ENCODE measurements around the gene TFDP2. TPM values are rescaled to one million over a fixed set of nuclear protein-coding genes. Genes with fewer than 3 reads are reported as not detected.
"Not testable (repeated sequence)": the region's sequence is repeated elsewhere in the genome, so short reads cannot be mapped to it uniquely, and the experiment has no call there.

TFDP2 gene
- total RNA-seq, 3 donors from 2014 or later: 55.9 to 93.5 (median 59.3) TPM

DNA sequence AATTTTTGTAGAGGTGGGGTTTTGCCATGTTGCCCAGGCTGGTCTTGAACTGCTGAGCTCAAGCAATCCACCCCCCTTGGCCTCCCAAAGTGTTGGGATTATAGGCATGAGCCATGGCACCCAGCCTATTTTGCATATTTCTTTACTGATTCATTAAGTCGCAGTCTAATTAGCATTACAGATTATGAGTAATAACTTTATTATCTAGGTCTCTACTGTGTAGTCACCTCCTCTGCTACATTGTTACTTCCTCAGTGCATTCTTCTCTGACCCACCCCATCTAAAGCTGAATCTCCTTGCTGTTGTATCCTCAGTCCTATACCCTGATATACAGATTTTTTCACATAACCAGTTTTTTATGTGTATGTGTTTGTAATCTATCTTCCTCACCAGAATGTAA, 61.7 kb downstream of the TFDP2 start:
- H3K4me1 ChIP-seq: no peaks in the 10 kb centered on the region
- DNase-seq (ENCODE audit: low spot score in 2 of 2): no peak
- intact Hi-C loops (cut with DNase I; ENCODE audit: low total_unique reads): loop anchor here (2.0 kb wide), 1 partner anchor 63 kb away; no protein-coding TSS in a partner anchor
- no peak overlapping the region for H3K27ac ChIP-seq
- peaks cover 0 to 9% of the 10 kb centered on the region in 2 donors for H3K9me3 ChIP-seq
- no peaks in the 10 kb centered on the region for H3K36me3 ChIP-seq
- TF ChIP-seq POLR2AphosphoS5 (IDR thresholded peaks at IDR 0.05) (no peak), POLR2A (IDR thresholded peaks at IDR 0.05) (no peak)
- TF ChIP-seq, protein P1, sequence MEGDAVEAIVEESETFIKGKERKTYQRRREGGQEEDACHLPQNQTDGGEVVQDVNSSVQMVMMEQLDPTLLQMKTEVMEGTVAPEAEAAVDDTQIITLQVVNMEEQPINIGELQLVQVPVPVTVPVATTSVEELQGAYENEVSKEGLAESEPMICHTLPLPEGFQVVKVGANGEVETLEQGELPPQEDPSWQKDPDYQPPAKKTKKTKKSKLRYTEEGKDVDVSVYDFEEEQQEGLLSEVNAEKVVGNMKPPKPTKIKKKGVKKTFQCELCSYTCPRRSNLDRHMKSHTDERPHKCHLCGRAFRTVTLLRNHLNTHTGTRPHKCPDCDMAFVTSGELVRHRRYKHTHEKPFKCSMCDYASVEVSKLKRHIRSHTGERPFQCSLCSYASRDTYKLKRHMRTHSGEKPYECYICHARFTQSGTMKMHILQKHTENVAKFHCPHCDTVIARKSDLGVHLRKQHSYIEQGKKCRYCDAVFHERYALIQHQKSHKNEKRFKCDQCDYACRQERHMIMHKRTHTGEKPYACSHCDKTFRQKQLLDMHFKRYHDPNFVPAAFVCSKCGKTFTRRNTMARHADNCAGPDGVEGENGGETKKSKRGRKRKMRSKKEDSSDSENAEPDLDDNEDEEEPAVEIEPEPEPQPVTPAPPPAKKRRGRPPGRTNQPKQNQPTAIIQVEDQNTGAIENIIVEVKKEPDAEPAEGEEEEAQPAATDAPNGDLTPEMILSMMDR (IDR thresholded peaks at IDR 0.05): no peak
- H3K27me3 ChIP-seq: no peaks in the 10 kb centered on the region
- H3K4me3 ChIP-seq: no peak overlapping the region

DNA sequence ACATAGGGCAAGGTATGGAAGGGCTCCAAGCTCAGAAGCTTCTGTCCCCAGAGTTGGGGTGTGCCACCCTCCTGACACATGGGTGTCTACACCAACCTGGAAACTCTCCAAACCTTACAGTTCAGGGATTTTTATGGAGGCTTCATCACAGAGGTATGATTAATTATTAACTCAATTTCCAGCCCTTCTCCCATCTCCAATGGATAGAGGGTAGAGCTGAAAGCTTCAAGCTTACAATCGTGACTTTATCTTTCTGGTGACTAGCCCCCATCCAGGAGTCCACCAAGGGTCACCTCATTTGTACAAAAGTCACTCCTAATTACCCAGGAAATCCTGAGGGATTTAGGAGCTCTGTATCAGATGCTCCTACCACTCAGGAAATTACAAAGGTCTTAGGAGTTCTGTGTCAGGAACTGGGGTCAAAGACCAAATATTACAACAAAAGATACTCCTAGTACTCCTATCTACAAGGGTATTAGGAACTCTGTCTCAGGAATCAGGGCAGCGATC, 62.7 kb downstream of the TFDP2 start:
- TF ChIP-seq POLR2AphosphoS5 (IDR thresholded peaks at IDR 0.05) (no peak), POLR2A (IDR thresholded peaks at IDR 0.05) (no peak)
- TF ChIP-seq, protein P1 (IDR thresholded peaks at IDR 0.05): no peak
- H3K4me1 ChIP-seq: no peaks in the 10 kb centered on the region
- intact Hi-C loops (cut with DNase I; ENCODE audit: low total_unique reads): loop anchor here (2.0 kb wide), 1 partner anchor 62 kb away; no protein-coding TSS in a partner anchor
- no peak overlapping the region for H3K27ac ChIP-seq
- H3K4me3 ChIP-seq: no peak overlapping the region
- H3K36me3 ChIP-seq: no peaks in the 10 kb centered on the region
- DNase-seq (ENCODE audit: low spot score in 2 of 2): no peak
- H3K9me3 ChIP-seq: peaks cover 0 to 9% of the 10 kb centered on the region in 2 donors
- H3K27me3 ChIP-seq: no peaks in the 10 kb centered on the region

DNA sequence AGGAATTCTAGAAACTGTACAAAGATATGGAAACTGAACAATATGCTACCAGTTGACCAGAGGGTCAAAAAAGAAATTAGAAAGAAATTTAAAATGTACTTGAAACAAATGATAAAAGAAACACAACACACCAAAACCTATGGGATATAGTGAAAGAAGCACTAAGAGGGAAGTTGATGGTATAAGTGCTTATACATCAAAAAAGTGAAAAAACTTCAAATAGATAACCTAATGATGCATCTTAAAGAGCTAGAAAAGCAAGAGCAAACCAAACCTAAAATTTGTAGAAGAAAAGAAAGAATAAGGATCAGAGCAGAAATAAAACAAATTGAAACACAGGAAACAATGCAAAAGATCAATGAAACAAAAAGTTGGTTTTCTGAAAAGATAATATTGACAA, 68.2 kb downstream of the TFDP2 start:
- no peak for DNase-seq (ENCODE audit: low spot score in 2 of 2)
- Histone ChIP-seq H3K4me3 (no peak overlapping the region), H3K4me1 (no peaks in the 10 kb centered on the region), H3K27ac (no peak overlapping the region), H3K36me3 (no peaks in the 10 kb centered on the region), H3K27me3 (no peaks in the 10 kb centered on the region), H3K9me3 (peaks cover 0 to 9% of the 10 kb centered on the region in 2 donors)
- intact Hi-C loops (cut with DNase I; ENCODE audit: low total_unique reads): no loop called here
- TF ChIP-seq POLR2A (IDR thresholded peaks at IDR 0.05) (no peak), POLR2AphosphoS5 (IDR thresholded peaks at IDR 0.05) (no peak)
- TF ChIP-seq, protein P1 (IDR thresholded peaks at IDR 0.05): no peak

DNA sequence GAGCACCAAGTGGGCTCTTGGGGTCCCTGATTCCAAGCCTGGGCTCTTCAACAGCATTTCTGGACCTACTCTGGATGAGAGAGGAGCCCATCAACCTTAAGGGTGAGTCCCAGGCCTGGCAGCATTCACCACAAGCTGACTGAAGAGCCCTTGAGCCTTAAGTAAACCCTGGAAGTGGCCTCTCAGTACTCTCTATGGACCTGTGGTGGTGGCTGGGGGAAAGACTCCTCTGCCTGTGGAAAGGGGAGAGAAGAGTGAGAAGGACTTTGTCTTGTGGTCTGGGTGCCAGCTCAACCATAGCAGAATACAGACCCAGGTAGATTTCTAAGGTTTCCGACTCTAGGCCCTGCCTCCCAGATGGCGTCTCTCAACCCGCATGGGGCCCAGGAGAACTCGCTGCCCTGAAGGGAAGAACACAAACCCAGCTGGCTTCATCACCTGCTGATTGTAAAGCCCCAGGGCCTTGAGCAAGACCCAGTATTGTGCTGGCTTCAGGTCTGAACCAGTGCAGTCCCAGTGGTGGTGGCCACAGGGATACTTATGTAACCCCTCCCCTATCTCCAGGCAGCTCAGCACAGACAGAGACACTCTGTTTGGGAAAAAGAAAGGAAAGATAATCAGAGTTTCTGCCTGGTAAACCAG, 71.4 kb downstream of the TFDP2 start:
- H3K9me3 ChIP-seq: no peaks in the 10 kb centered on the region
- no peak for DNase-seq (ENCODE audit: low spot score in 2 of 2)
- TF ChIP-seq POLR2AphosphoS5 (IDR thresholded peaks at IDR 0.05) (no peak), POLR2A (IDR thresholded peaks at IDR 0.05) (no peak)
- TF ChIP-seq, protein P1 (IDR thresholded peaks at IDR 0.05): no peak
- H3K36me3 ChIP-seq: no peaks in the 10 kb centered on the region
- intact Hi-C loops (cut with DNase I; ENCODE audit: low total_unique reads): no loop called here
- no peaks in the 10 kb centered on the region for H3K27me3 ChIP-seq
- H3K27ac ChIP-seq: no peak overlapping the region
- no peaks in the 10 kb centered on the region for H3K4me1 ChIP-seq
- no peak overlapping the region for H3K4me3 ChIP-seq

DNA sequence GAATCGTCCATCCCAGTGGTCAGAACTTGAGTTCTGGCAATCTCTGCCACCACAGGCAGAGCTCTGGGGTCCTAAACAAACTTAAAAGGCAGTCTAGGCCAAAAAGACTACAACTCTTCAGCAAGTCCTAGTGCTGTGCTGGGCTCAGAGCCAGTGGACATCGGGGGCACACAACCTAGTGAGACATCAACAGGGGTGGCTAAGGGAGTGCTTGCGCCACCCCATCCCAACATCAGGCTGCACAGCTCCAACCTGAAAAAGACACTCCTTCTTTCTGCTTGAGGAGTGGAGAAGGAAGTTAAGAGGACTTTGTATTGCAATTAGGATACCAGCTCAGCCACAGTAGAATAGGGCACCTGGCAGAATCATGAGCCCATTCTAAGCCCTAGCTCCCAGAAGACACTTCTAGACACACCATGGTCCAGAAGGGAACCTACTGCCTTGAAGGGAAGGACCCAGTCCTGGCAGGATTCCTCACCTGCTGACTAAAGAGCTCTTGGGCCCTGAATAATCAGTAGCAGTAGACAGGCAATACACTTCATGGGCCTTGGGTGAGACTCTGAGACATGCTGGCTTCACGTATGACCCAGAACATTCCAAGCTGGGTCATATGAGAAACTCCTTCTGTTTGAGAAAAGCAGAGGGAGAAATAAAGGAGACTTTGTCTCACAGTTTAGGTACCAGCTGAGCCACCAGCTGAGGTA, 72.0 kb downstream of the TFDP2 start:
- Histone ChIP-seq H3K4me3 (no peak overlapping the region), H3K4me1 (no peaks in the 10 kb centered on the region), H3K27ac (no peak overlapping the region), H3K9me3 (no peaks in the 10 kb centered on the region), H3K27me3 (no peaks in the 10 kb centered on the region), H3K36me3 (no peaks in the 10 kb centered on the region)
- TF ChIP-seq, protein P1 (IDR thresholded peaks at IDR 0.05): no peak
- TF ChIP-seq POLR2AphosphoS5 (IDR thresholded peaks at IDR 0.05): no peak
- no peak for TF ChIP-seq POLR2A (IDR thresholded peaks at IDR 0.05)
- intact Hi-C loops (cut with DNase I; ENCODE audit: low total_unique reads): no loop called here
- no peak for DNase-seq (ENCODE audit: low spot score in 2 of 2)

DNA sequence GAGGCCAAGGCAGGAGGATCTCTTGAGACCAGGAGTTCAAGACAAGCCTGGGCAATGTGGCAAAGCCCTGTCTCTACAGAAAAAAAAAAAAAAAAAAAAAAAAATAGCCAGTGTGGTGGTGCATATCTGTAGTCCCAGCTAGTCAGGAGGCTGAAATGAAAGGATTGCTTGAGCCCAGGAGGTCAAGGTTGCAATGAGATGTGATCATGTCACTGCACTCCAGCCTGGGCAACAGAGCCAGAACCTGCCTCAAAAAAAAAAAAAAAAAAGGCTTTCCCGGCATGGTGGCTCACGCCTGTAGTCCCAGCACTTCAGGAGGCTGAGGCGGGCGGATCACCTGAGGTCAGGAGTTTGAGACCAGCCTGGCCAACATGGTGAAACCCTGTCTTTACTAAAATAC, 73.7 kb downstream of the TFDP2 start:
- H3K36me3 ChIP-seq; H3K4me3 ChIP-seq; H3K27me3 ChIP-seq; H3K9me3 ChIP-seq; H3K27ac ChIP-seq; DNase-seq (ENCODE audit: low spot score in 2 of 2); intact Hi-C loops (cut with DNase I; ENCODE audit: low total_unique reads); H3K4me1 ChIP-seq: not testable (repeated sequence)
